Gastrocnemius medialis (tissue), 4 donors: Measurements from ENCODE around the gene TEDDM1.

ENCODE experiments used
- POLR2A ChIP-seq, 2 donors: fragments of 450-650 bp; IDR thresholded peaks; one replicate each; pipeline ENCODE4 v1.6.1; 2017; ENCODE audit warnings: antibody characterized with exemption in 2 of 2, mild to moderate bottlenecking in 2 of 2, moderate library complexity in 2 of 2
- TF ChIP-seq, protein P1 (sequence below), 5 experiments: fragments of 450-650 bp in 3 of 5; fragments of 200-600 bp in 2 of 5; sonication (generic) in 2 of 5; IDR thresholded peaks in 4 of 5; conservative IDR thresholded peaks in 1 of 5; 1 replicate in 4 of 5; 2 replicates in 1 of 5; pipeline ENCODE4 v1.5.1; 2016 to 2019; ENCODE audit warnings: antibody characterized with exemption in 5 of 5, mild to moderate bottlenecking in 3 of 5, moderate library complexity in 3 of 5

DNA sequence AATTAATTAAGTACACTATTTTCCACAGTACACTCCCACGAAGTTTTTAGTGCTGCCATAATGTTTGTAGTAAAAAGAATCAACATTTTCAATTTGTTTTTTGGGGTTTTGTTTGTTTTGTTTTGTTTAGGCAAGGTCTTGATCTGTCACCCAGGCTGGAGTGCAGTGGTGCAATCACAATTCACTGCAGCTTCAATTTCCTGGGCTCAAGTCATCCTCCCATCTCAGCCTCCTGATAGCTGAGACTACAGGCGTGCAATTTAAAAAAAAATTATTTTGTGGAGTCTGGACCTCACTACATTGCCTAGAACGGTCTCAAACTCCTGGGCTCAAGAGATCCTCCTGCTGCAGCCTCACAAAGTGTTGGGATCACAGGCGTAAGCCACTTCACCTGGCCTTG lies 20.3 kb downstream of the TEDDM1 start:
- TF ChIP-seq, protein P1, sequence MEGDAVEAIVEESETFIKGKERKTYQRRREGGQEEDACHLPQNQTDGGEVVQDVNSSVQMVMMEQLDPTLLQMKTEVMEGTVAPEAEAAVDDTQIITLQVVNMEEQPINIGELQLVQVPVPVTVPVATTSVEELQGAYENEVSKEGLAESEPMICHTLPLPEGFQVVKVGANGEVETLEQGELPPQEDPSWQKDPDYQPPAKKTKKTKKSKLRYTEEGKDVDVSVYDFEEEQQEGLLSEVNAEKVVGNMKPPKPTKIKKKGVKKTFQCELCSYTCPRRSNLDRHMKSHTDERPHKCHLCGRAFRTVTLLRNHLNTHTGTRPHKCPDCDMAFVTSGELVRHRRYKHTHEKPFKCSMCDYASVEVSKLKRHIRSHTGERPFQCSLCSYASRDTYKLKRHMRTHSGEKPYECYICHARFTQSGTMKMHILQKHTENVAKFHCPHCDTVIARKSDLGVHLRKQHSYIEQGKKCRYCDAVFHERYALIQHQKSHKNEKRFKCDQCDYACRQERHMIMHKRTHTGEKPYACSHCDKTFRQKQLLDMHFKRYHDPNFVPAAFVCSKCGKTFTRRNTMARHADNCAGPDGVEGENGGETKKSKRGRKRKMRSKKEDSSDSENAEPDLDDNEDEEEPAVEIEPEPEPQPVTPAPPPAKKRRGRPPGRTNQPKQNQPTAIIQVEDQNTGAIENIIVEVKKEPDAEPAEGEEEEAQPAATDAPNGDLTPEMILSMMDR (IDR thresholded peaks at IDR 0.05 in 4 of 5, conservative IDR thresholded peaks at IDR 0.05 in 1 of 5): no peak
- TF ChIP-seq POLR2A (IDR thresholded peaks at IDR 0.05): no peak
